Body of pancreas (tissue), 4 donors: ENCODE results near the gene KLHL29.

Experiments used
- CTCF ChIP-seq, 7 experiments: fragments of 450-650 bp in 4 of 7; fragments of 200-600 bp in 3 of 7; sonication (generic) in 3 of 7; IDR thresholded peaks; one replicate each; pipeline ENCODE4 v1.5.1; 2016 to 2019; ENCODE audit warnings: antibody characterized with exemption in 7 of 7
- POLR2A ChIP-seq, 3 donors: fragments of 450-650 bp; IDR thresholded peaks; one replicate each; pipeline ENCODE4 v1.6.1; 2016; ENCODE audit warnings: antibody characterized with exemption in 3 of 3, mild to moderate bottlenecking in 2 of 3

- TF ChIP-seq CTCF (IDR thresholded peaks at IDR 0.05) (no peak), POLR2A (IDR thresholded peaks at IDR 0.05) (no peak)
Measured at GRCh38 chr2:23565814-23566213, 180.8 kb downstream of the KLHL29 start.
